Keratinocyte (primary cell): ENCODE measurements around the gene B3GNT9. TPM values are rescaled to one million over a fixed set of nuclear protein-coding genes. Genes with fewer than 3 reads are reported as not detected.

Experiments used
- DNase-seq: peaks from one replicate; pipeline ENCODE4 v3.0.0-alpha.2; 2011; ENCODE audit warnings: low read depth, missing footprints, low spot score
- FAIRE-seq: peaks from 2 replicates; lab custom pipeline; 2011; peaks lifted over from hg19 to GRCh38; lab: Jason Lieb, UNC
- H2AFZ ChIP-seq: 2 replicates; pipeline ENCODE4 v1.6.0; 2012; ENCODE audit warnings: low read length, control low read depth, inconsistent platforms; ENCODE audit not compliant: control insufficient read depth
- H3K27ac ChIP-seq: 2 replicates; pipeline ENCODE4 v1.5.1; 2011; ENCODE audit warnings: low read length; ENCODE audit not compliant: control insufficient read depth, insufficient read depth
- H3K27me3 ChIP-seq: 3 replicates; pipeline ENCODE4 v1.6.0; 2011; ENCODE audit warnings: low read length; ENCODE audit not compliant: control insufficient read depth, insufficient read depth; ENCODE audit errors: extremely low read depth
- H3K36me3 ChIP-seq, 2 experiments: 2 replicates in 1 of 2; 3 replicates in 1 of 2; pipeline ENCODE4 v1.5.1; 2011; ENCODE audit warnings: low read length in 2 of 2, mild to moderate bottlenecking in 1 of 2; ENCODE audit not compliant: control insufficient read depth in 2 of 2, insufficient read depth in 2 of 2; ENCODE audit errors: extremely low read depth in 1 of 2
- H3K4me1 ChIP-seq: 3 replicates; pipeline ENCODE4 v1.5.1; 2011; ENCODE audit warnings: low read length; ENCODE audit not compliant: control insufficient read depth, insufficient read depth; ENCODE audit errors: extremely low read depth
- H3K4me2 ChIP-seq: 3 replicates; pipeline ENCODE4 v1.6.0; 2011; ENCODE audit warnings: low read depth, low read length; ENCODE audit not compliant: control insufficient read depth, insufficient read depth; ENCODE audit errors: extremely low read depth
- H3K4me3 ChIP-seq, 3 experiments: fragments of 200-600 bp in 1 of 3; sonication (generic) in 1 of 3; 2 replicates in 2 of 3; 3 replicates in 1 of 3; pipeline ENCODE4 v1.5.1; 2011 to 2016; ENCODE audit warnings: low read length in 3 of 3, mild to moderate bottlenecking in 3 of 3, control low read depth in 2 of 3, inconsistent platforms in 1 of 3, low read depth in 1 of 3, mixed read lengths in 1 of 3, mixed run types in 1 of 3, moderate library complexity in 1 of 3; ENCODE audit not compliant: control insufficient read depth in 2 of 3, insufficient read depth in 2 of 3; ENCODE audit errors: extremely low read depth in 1 of 3
- H3K79me2 ChIP-seq: 2 replicates; pipeline ENCODE4 v1.6.0; 2012; ENCODE audit warnings: low read length; ENCODE audit not compliant: control insufficient read depth, insufficient read depth
- H3K9ac ChIP-seq: 3 replicates; pipeline ENCODE4 v1.6.0; 2011; ENCODE audit warnings: low read length; ENCODE audit not compliant: control insufficient read depth, insufficient read depth; ENCODE audit errors: extremely low read depth
- H3K9me1 ChIP-seq: 3 replicates; pipeline ENCODE4 v1.6.0; 2011; ENCODE audit warnings: low read length; ENCODE audit not compliant: control insufficient read depth, insufficient read depth; ENCODE audit errors: extremely low read depth
- H3K9me3 ChIP-seq: 2 replicates; pipeline ENCODE4 v1.5.1; 2012; ENCODE audit warnings: low read depth, low read length; ENCODE audit not compliant: control insufficient read depth
- H4K20me1 ChIP-seq: 3 replicates; pipeline ENCODE4 v1.6.0; 2011; ENCODE audit warnings: low read length; ENCODE audit not compliant: control insufficient read depth, insufficient read depth; ENCODE audit errors: extremely low read depth
- EZH2 ChIP-seq: IDR thresholded peaks from one replicate; pipeline ENCODE4 v1.6.1; 2012; ENCODE audit warnings: inconsistent platforms, mild to moderate bottlenecking, low read length, moderate library complexity
- dilution Hi-C: fragments of 300-500 bp; cut with MboI; formaldehyde crosslinking; loops from one replicate; pipeline ENCODE4 v1.7.0; 2020; ENCODE audit warnings: low sequenced_read_pairs; ENCODE audit not compliant: extremely low pct_ligation_motif_present
- polyA plus RNA-seq, 5 experiments: library from polyadenylated mRNA; depleted of rRNA in 3 of 5; stranded (reverse) in 3 of 5; stranded (forward) in 1 of 5; unstranded in 1 of 5; fragments of >200 nt; gene quantifications; 1 replicate in 1 of 5; 2 replicates in 3 of 5; 3 replicates in 1 of 5; pipeline versions ENCODE4 v1.2.1 to v1.2.3, GENCODE V29; 2011 to 2012; ENCODE audit warnings: missing spikeins in 2 of 5, low read depth in 1 of 5, low replicate concordance in 1 of 5
- TF ChIP-seq, protein P1 (sequence below), 3 experiments: IDR thresholded peaks in 1 of 3; conservative IDR thresholded peaks in 1 of 3; optimal IDR thresholded peaks in 1 of 3; 2 replicates in 2 of 3; 3 replicates in 1 of 3; pipeline versions ENCODE3 to v1.5.1; 2011; ENCODE audit warnings: low read length in 3 of 3, mild to moderate bottlenecking in 3 of 3, moderate library complexity in 2 of 3, control low read depth in 1 of 3, inconsistent platforms in 1 of 3; ENCODE audit not compliant: insufficient read depth in 2 of 3; ENCODE audit errors: extremely low read depth in 1 of 3

B3GNT9 gene
- polyA plus RNA-seq, 1 donor (not counting 4 experiments of a cell fraction or from before 2014, with no cell fraction given) = 2.6 TPM

DNA sequence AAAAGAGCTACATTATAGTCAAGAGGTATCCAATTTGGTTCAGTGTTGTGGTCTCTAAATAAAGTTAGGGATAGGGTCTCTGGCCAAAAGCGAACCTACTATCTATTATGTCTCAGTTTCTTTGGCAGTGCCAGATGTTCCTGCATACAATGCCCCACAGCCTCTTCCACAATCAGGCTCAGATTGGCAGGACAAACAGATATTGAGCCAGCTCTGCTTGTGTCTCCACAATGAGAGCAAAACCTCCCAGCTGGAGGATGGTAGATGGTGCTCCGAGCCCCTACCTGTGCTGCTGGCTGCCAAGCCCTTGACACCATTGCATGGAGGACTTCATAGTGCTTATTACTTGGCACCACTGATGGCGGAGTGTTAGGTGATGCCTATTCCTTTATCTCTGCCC is 21.4 kb downstream of the B3GNT9 start:
- Histone ChIP-seq H3K36me3 (peaks cover 25 to 34% of the 10 kb centered on the region in 2 experiments), H3K9me3 (no peaks in the 10 kb centered on the region), H2AFZ (no peak overlapping the region), H3K27ac (no peak overlapping the region), H3K79me2 (no peaks in the 10 kb centered on the region), H3K4me1 (no peaks in the 10 kb centered on the region), H3K9ac (no peak overlapping the region), H3K4me2 (no peak overlapping the region), H4K20me1 (no peaks in the 10 kb centered on the region), H3K9me1 (no peaks in the 10 kb centered on the region), H3K27me3 (no peaks in the 10 kb centered on the region), H3K4me3 (no peak overlapping the region)
- dilution Hi-C loops = no loop called here
- no peak for FAIRE-seq
- no peak for TF ChIP-seq EZH2
- TF ChIP-seq, protein P1, sequence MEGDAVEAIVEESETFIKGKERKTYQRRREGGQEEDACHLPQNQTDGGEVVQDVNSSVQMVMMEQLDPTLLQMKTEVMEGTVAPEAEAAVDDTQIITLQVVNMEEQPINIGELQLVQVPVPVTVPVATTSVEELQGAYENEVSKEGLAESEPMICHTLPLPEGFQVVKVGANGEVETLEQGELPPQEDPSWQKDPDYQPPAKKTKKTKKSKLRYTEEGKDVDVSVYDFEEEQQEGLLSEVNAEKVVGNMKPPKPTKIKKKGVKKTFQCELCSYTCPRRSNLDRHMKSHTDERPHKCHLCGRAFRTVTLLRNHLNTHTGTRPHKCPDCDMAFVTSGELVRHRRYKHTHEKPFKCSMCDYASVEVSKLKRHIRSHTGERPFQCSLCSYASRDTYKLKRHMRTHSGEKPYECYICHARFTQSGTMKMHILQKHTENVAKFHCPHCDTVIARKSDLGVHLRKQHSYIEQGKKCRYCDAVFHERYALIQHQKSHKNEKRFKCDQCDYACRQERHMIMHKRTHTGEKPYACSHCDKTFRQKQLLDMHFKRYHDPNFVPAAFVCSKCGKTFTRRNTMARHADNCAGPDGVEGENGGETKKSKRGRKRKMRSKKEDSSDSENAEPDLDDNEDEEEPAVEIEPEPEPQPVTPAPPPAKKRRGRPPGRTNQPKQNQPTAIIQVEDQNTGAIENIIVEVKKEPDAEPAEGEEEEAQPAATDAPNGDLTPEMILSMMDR (optimal IDR thresholded peaks at IDR 0.05 in 1 of 3, IDR thresholded peaks at IDR 0.05 in 1 of 3, conservative IDR thresholded peaks at IDR 0.05 in 1 of 3; ENCODE audit: extremely low read depth in 1 of 3, insufficient read depth in 2 of 3, low read length in 3 of 3) = no peak
- no peak for DNase-seq

DNA sequence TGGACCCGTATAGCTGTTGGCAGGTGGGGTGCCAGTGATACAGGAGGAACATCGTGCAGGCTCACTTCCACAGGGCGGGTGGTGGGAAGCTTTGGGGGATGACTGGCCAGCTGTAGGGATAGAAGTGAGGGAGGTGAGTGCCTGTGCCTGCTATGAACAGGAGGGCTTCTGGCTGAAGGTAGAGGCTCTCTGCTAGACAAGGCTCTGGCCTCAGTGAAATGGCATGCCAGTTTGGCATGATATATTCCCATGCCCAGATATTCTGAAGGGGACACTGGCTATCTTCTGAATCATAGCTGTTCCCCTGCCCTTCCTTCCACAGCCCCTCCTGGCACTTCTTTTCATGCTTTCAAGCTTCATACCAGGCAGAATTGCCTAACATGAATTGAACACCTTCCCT is 21.9 kb downstream of the B3GNT9 start:
- DNase-seq (no peak), FAIRE-seq (no peak)
- no peaks in the 10 kb centered on the region for H3K79me2 ChIP-seq
- no peak overlapping the region for H2AFZ ChIP-seq
- H3K27me3 ChIP-seq = no peaks in the 10 kb centered on the region
- TF ChIP-seq, protein P1 (optimal IDR thresholded peaks at IDR 0.05 in 1 of 3, IDR thresholded peaks at IDR 0.05 in 1 of 3, conservative IDR thresholded peaks at IDR 0.05 in 1 of 3; ENCODE audit: extremely low read depth in 1 of 3, insufficient read depth in 2 of 3, low read length in 3 of 3) = no peak
- no peak for TF ChIP-seq EZH2
- no peak overlapping the region for H3K9ac ChIP-seq
- H3K4me1 ChIP-seq = no peaks in the 10 kb centered on the region
- no peak overlapping the region for H3K27ac ChIP-seq
- H3K9me3 ChIP-seq = no peaks in the 10 kb centered on the region
- H3K4me3 ChIP-seq = no peak overlapping the region
- H3K36me3 ChIP-seq = peaks cover 24 to 36% of the 10 kb centered on the region in 2 experiments
- no peaks in the 10 kb centered on the region for H3K9me1 ChIP-seq
- H4K20me1 ChIP-seq = no peaks in the 10 kb centered on the region
- H3K4me2 ChIP-seq = no peak overlapping the region
- dilution Hi-C loops = no loop called here
